ENCODE results near the gene HOXB13.

DNA sequence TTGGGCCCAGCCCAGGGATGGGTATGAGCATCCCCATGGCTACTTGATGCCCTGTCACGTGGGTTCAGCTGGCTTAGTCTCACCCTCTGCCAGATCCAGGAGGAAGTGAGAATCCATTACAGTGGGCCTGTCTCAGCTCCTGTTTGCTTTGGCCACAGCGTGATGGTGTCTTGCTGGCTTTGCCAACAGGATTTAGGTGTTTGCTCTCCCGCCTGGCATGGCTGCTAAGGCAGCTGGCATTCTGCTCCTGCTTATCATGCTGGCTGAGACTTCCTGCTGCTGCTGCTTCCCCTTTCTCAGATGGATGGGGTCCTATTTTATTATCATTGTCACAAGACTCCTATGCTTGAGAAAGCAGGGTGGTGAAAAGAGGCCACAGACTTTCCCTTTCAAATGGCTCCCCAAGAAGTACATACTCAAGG is 28.3 kb upstream of the HOXB13 start:
- TF ChIP-seq POLR2A (IDR thresholded peaks at IDR 0.05; ENCODE audit: low read depth, low read length) (no peak), FOS (IDR thresholded peaks at IDR 0.05; ENCODE audit: low read depth, low read length) (no peak), SMC3 (IDR thresholded peaks at IDR 0.05; ENCODE audit: low read depth, low read length) (no peak)
- TF ChIP-seq, protein P1, sequence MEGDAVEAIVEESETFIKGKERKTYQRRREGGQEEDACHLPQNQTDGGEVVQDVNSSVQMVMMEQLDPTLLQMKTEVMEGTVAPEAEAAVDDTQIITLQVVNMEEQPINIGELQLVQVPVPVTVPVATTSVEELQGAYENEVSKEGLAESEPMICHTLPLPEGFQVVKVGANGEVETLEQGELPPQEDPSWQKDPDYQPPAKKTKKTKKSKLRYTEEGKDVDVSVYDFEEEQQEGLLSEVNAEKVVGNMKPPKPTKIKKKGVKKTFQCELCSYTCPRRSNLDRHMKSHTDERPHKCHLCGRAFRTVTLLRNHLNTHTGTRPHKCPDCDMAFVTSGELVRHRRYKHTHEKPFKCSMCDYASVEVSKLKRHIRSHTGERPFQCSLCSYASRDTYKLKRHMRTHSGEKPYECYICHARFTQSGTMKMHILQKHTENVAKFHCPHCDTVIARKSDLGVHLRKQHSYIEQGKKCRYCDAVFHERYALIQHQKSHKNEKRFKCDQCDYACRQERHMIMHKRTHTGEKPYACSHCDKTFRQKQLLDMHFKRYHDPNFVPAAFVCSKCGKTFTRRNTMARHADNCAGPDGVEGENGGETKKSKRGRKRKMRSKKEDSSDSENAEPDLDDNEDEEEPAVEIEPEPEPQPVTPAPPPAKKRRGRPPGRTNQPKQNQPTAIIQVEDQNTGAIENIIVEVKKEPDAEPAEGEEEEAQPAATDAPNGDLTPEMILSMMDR (conservative IDR thresholded peaks at IDR 0.05; ENCODE audit: low read depth, low read length), result no peak
